Small intestine (tissue), 7 donors: ENCODE measurements around the gene PIK3R3. TPM values are rescaled to one million over a fixed set of nuclear protein-coding genes. Genes with fewer than 3 reads are reported as not detected.

Experiments
- DNase-seq, 2 donors: peaks; one replicate each; pipeline versions ENCODE4 v3.0.0 to v3.0.0-alpha.2; 2013
- FAIRE-seq: peaks from 2 replicates; lab custom pipeline; 2012; peaks lifted over from hg19 to GRCh38; lab: Jason Lieb, UNC
- H3K27ac ChIP-seq, 3 donors: one replicate each; pipeline ENCODE4 v1.5.1; 2013; ENCODE audit warnings: low read length in 2 of 3, mild to moderate bottlenecking in 2 of 3, control low read depth in 1 of 3, inconsistent platforms in 1 of 3, low read depth in 1 of 3, moderate library complexity in 1 of 3
- H3K27me3 ChIP-seq, 3 donors: one replicate each; pipeline ENCODE4 v1.6.1; 2013; ENCODE audit warnings: low read length in 3 of 3, inconsistent platforms in 1 of 3; ENCODE audit not compliant: control insufficient read depth in 3 of 3, insufficient read depth in 3 of 3
- H3K36me3 ChIP-seq, 3 donors: one replicate each; pipeline ENCODE4 v1.6.1; 2013; ENCODE audit warnings: low read length in 3 of 3, inconsistent platforms in 1 of 3, low read depth in 1 of 3, mild to moderate bottlenecking in 1 of 3, moderate library complexity in 1 of 3; ENCODE audit not compliant: control insufficient read depth in 3 of 3, insufficient read depth in 2 of 3
- H3K4me1 ChIP-seq, 3 donors: one replicate each; pipeline ENCODE4 v1.6.1; 2013; ENCODE audit warnings: low read length in 2 of 3, inconsistent platforms in 1 of 3, low read depth in 1 of 3, mild to moderate bottlenecking in 1 of 3, moderate library complexity in 1 of 3; ENCODE audit not compliant: control insufficient read depth in 3 of 3, insufficient read depth in 2 of 3
- H3K4me3 ChIP-seq, 3 donors: one replicate each; pipeline ENCODE4 v1.5.1; 2013; ENCODE audit warnings: low read length in 3 of 3, control low read depth in 1 of 3, inconsistent platforms in 1 of 3, low read depth in 1 of 3, mild to moderate bottlenecking in 1 of 3, moderate library complexity in 1 of 3
- H3K9me3 ChIP-seq, 2 donors: one replicate each; pipeline ENCODE4 v1.6.1; 2013; ENCODE audit warnings: low read depth in 1 of 2, low read length in 1 of 2; ENCODE audit not compliant: control insufficient read depth in 2 of 2, insufficient read depth in 1 of 2
- WGBS, 3 donors: extraction: QIAGEN DNeasy Blood & Tissue Kit; methylation state at CpG; one replicate each; pipeline ENCODE4 v1.1.7; 2013; 5-methylcytosine and 5-hydroxymethylcytosine counted together
- polyA plus RNA-seq, 4 donors: library from polyadenylated mRNA; stranded (reverse) in 3 of 4; unstranded in 1 of 4; fragments of 200-250 nt in 3 of 4; fragments of 120-200 nt in 1 of 4; gene quantifications; one replicate each; pipeline versions ENCODE4 v1.2.1 to v1.2.3, GENCODE V29; 2013
- donor health status: healthy with polysubstance abuse.
- donor health status: control.
- donor health status: control.
- donor health status: Bipolar disorder and iron deficiency.
- donor health status: healthy.

The PIK3R3 gene
- polyA plus RNA-seq, 4 donors, result 1.6 to 13.5 (median 3.6) TPM

DNA sequence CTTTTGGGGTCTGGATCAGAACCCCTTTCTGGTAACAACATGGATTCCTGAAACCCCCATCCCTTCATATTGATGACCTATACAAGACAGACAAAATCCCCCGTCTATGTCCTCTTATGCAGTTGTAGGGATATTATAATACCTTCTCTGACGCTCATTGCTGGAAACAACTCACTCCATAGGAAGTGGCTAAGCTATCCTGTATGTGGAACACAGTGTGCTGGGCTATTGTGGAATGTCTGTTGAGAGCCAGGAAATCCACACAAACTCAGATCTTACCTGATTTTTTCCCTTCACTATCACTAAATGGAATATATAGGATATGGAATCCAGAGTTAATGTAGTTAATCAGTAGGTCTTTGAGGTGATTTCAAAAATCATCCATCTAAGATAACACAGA is 17.7 kb upstream of the PIK3R3 start:
- Histone ChIP-seq H3K4me3 (no peak overlapping the region), H3K27me3 (no peaks in the 10 kb centered on the region), H3K4me1 (peaks cover 0 to 9% (median 0%) of the 10 kb centered on the region in 3 donors), H3K27ac (no peak overlapping the region), H3K36me3 (no peaks in the 10 kb centered on the region), H3K9me3 (no peaks in the 10 kb centered on the region)
- FAIRE-seq (no peak), DNase-seq (no peak)
- 86 to 92% (median 88%) methylated on average over 2 of the region's 2 CpGs for WGBS, 3 donors

- Histone ChIP-seq H3K27me3 (no peaks in the 10 kb centered on the region), H3K9me3 (no peaks in the 10 kb centered on the region), H3K27ac (no peak overlapping the region), H3K4me3 (no peak overlapping the region), H3K36me3 (no peaks in the 10 kb centered on the region), H3K4me1 (peaks cover 0 to 10% (median 0%) of the 10 kb centered on the region in 3 donors)
- FAIRE-seq (no peak), DNase-seq (no peak)
- WGBS, 3 donors, result 54 to 75% (median 73%) methylated on average over 2 of the region's 2 CpGs
Measured at GRCh38 chr1:46148318-46148717, 15.9 kb upstream of the PIK3R3 start.

GRCh38 chr1:46137916-46138315 is 5.5 kb upstream of the PIK3R3 start:
- Histone ChIP-seq H3K9me3 (no peaks in the 10 kb centered on the region), H3K27me3 (no peaks in the 10 kb centered on the region), H3K27ac (peak overlapping the region in 2 of 3 donors; percentile 50 to 55), H3K36me3 (no peaks in the 10 kb centered on the region), H3K4me1 (peaks cover 0 to 6% (median 6%) of the 10 kb centered on the region in 3 donors), H3K4me3 (no peak overlapping the region)
- FAIRE-seq, result no peak
- DNase-seq, result no peak
- 52 to 68% (median 60%) methylated on average over 3 of the region's 3 CpGs for WGBS, 3 donors

- DNase-seq, result no peak
- no peak for FAIRE-seq
Measured at GRCh38 chr1:46136711-46137110, 4.3 kb upstream of the PIK3R3 start.

DNA sequence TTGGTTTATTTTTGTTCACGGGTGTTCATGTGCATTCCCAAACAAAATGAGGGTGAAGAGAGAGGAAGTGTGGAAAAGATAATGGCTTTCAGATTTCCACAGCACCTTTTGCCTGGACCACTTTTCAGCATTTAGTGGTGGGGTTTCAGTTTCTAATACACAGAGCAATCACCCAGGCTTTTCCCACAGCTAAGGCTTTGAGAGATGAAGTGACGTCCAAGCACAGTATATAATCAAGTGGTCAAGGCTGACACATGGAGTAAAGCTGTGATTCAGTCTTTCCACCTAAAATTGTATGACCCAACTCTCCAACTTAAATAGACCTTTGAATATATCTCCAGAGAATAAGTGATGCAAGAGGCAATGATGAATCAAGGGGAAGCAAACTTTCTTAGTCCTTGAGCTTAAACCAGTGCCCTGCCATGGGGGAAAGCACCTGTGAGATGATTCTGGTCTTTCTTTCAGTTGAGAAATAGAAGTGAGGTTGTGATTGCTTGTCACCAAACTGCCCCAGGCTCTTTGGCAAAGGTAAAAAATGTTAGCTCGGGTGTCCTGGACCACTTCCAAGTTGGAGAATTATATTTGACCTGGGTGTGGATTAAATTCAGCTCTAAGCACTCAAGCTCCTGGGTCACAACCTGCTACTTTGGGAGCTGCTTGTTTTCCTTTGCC is 2.4 kb upstream of the PIK3R3 start:
- no peak overlapping the region for H3K27ac ChIP-seq

More at GRCh38 chr1:46136711-46137110, 4.3 kb upstream of the PIK3R3 start:
- Histone ChIP-seq H3K27me3 (peaks cover 0 to 3% (median 0%) of the 10 kb centered on the region in 3 donors), H3K4me3 (no peak overlapping the region), H3K9me3 (no peaks in the 10 kb centered on the region), H3K36me3 (no peaks in the 10 kb centered on the region), H3K27ac (no peak overlapping the region), H3K4me1 (peaks cover 0 to 6% (median 6%) of the 10 kb centered on the region in 3 donors)

GRCh38 chr1:46133781-46134350 is 1.4 kb upstream of the PIK3R3 start:
- Histone ChIP-seq H3K4me1 (peaks cover 0 to 6% (median 6%) of the 10 kb centered on the region in 3 donors), H3K4me3 (peak overlapping the region in 1 of 3 donors; percentile 84), H3K36me3 (no peaks in the 10 kb centered on the region), H3K27me3 (peaks cover 0 to 5% (median 0%) of the 10 kb centered on the region in 3 donors), H3K9me3 (no peaks in the 10 kb centered on the region), H3K27ac (peak overlapping the region in 2 of 3 donors; percentile 94 to 99)
- 55 to 65% (median 62%) methylated on average over 3 of the region's 3 CpGs for WGBS, 3 donors
- DNase-seq, result no peak
- no peak for FAIRE-seq

More for the DNA sequence above, 2.4 kb upstream of the PIK3R3 start:
- Histone ChIP-seq H3K27me3 (peaks cover 0 to 5% (median 0%) of the 10 kb centered on the region in 3 donors), H3K4me3 (no peak overlapping the region), H3K4me1 (peaks cover 0 to 6% (median 6%) of the 10 kb centered on the region in 3 donors), H3K9me3 (no peaks in the 10 kb centered on the region), H3K36me3 (no peaks in the 10 kb centered on the region)
- DNase-seq (no peak), FAIRE-seq (no peak)
- WGBS, 3 donors, result 39 to 50% (median 39%) methylated on average over 3 of the region's 3 CpGs

- H3K9me3 ChIP-seq, result no peaks in the 10 kb centered on the region
- peak overlapping the region; percentile 53 to 84 (median 79) for H3K4me3 ChIP-seq
- FAIRE-seq, result no peak
- peaks cover 0 to 5% (median 0%) of the 10 kb centered on the region in 3 donors for H3K27me3 ChIP-seq
- no peaks in the 10 kb centered on the region for H3K36me3 ChIP-seq
- peak overlapping the region; percentile 58 to 99 (median 94) for H3K27ac ChIP-seq
- 0 to 1% (median 1%) methylated on average over 22 of the region's 22 CpGs for WGBS, 3 donors
- peaks cover 0 to 6% (median 6%) of the 10 kb centered on the region in 3 donors for H3K4me1 ChIP-seq
- DNase-seq, result no peak
Measured at GRCh38 chr1:46133181-46133658, 791 bp upstream of the PIK3R3 start.

- WGBS, 3 donors, result 0 to 1% (median 0%) methylated on average over 37 to 38 of the region's 38 CpGs
- peak overlapping the region; percentile 26 to 84 (median 79) for H3K4me3 ChIP-seq
- H3K36me3 ChIP-seq, result no peaks in the 10 kb centered on the region
- DNase-seq (peak; percentile 61 to 63), FAIRE-seq (no peak)
- H3K27me3 ChIP-seq, result peaks cover 0 to 5% (median 0%) of the 10 kb centered on the region in 3 donors
- H3K4me1 ChIP-seq, result peaks cover 0 to 6% (median 6%) of the 10 kb centered on the region in 3 donors
- peak overlapping the region; percentile 68 to 99 (median 94) for H3K27ac ChIP-seq
- H3K9me3 ChIP-seq, result no peaks in the 10 kb centered on the region
Measured at GRCh38 chr1:46131712-46132528, 509 bp downstream of the PIK3R3 start.
